HG03378 (cell line): Measurements from ENCODE around the gene ACTN3.
A peak's percentile ranks its signal among the peaks of the same experiment; 100 is the strongest.
"Not testable (repeated sequence)": the region's sequence is repeated elsewhere in the genome, so short reads cannot be mapped to it uniquely, and the experiment has no call there.

Experiments
- ATAC-seq: cut with Tn5 transposase; IDR thresholded peaks from one replicate; pipeline ENCODE4 v1.9.1; 2021; ENCODE audit warnings: mild to moderate bottlenecking, moderate library complexity; ENCODE audit not compliant: unreplicated experiment

Gene ACTN3

DNA sequence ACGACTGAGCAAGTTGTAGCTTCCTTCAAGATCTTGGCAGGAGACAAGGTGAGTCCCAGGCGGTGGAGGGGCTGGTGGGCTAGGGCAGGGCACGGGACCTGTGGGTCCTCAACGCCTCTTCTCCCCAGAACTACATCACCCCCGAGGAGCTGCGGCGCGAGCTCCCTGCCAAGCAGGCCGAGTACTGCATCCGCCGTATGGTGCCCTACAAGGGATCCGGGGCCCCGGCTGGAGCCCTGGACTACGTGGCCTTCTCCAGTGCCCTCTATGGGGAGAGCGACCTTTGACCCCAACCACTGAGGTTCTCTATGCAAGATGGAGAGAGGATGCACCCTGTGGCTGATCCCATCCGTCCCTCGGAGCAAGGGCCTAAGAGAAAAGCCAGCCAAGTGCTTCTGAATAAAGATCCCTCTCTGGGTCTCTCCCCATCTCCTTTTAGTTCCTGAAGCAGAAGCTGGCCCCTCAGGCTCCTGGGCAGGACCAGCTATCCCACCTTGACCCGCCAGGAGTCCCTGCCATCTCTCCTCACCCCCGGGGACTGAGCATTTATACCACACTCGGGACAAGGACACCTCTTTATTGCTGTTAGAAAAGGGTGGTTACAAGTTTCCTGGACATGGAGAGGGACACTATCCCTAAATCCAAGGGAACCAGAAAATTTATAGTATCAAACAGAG, 16.3 kb downstream of the ACTN3 start:
- no peak for ATAC-seq

DNA sequence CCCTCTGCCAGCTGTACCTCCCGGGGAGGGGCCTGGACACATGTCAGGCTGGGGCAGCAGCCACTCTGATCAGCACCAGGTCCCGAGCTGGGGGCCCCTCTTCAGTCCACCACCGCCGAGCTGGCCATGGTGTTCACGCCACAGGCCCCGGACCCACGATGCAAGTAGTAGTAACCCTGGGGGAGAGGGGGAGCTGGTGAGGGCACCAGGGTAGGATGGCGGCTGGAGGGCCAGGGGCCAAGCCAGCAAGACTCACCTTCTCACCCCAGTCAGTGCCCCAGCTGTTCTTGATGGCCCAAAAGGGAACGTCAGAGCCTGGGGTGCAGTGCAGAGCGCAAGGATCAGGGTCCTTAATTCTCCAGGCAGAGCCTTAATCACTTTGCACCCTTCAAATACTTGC, 17.1 kb downstream of the ACTN3 start:
- no peak for ATAC-seq

GRCh38 chr11:66564538-66564937, 17.8 kb downstream of the ACTN3 start:
- no peak for ATAC-seq

GRCh38 chr11:66564984-66565383, 18.3 kb downstream of the ACTN3 start:
- no peak for ATAC-seq

DNA sequence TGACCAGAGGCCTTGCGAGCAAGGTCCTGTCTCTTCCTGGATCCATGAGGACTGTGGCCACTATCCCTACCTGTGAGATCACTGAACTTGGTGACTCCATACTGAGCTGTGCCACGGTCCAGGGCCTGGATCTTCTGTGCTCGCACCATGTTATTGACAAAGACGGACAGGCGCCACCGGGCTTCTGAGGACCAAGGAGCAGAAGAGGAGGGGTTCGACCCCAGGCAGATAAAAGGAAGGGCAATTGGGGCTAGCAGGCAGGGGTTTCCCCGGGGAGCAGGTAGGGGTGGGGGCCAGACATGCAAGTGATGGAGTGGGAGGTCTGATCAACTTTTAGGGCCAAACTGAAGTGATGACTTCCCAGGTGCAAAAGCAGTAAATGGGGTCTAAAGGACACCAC, 19.5 kb downstream of the ACTN3 start:
- ATAC-seq: no peak

- no peak for ATAC-seq
Observed at GRCh38 chr11:66567787-66568123, 21.1 kb downstream of the ACTN3 start.

DNA sequence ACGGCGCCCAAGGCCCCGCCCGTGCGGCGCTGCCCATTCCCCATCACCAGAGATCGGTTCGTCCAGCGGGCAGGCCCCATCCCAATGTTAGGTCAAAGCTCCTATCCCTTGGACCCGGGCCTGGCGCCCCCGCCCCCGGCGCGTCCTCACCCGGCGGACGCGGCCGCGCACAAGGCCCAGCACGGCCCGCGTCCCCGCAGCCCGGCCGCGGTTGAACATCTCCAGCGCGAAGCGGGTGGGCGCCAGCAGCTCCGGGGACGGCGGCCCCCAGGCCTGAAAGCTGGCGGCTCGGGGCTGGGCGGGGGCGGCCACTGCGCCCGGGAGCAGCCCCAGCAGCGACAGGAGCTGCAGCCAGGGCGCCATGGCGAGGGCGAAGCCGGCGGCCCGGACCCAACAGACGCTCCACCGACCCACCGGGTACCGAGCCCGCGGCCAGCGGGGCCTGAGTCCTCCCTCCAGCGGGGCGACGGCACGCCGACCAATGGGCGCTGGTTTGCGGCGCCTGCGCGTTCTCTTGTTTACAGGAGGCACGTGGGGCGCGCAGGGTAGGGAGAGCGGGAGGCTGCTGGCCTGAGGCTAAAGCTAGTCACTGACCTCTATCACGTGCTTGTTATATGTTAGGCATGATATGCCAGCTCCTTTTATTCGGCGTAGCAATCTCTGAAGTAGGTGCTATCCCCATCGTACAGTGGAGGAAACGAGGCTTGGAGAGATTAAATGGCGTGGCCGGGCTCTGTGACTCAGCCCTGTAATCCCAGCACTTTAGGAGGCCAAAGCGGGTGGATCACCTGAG, 21.6 kb downstream of the ACTN3 start, which contains the start of gene CTSF:
CTSF (minus strand) TSS at position 483 of the 793 bp plus-strand sequence; CDS start at position 363, 120 bp downstream.
- ATAC-seq: no peak

DNA sequence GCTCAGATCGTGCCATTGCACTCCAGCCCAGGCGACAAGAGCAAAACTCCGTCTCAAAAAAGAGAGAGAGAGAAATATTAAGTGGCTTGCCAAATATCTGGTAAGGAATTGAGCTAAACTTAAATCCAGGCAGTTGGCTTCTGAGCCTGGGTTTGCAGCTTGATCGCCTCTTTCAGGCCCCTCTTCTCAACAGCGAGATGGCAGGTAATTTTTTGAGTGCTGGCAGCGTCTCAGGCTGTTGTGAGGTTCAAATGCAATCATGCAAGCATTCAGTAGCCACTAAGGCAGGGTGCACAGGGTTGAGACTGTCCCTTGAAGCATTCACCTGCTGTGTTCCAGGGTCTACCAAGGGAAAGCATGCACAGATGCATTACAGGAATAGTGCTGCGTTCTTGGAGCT, 22.4 kb downstream of the ACTN3 start:
- no peak for ATAC-seq

DNA sequence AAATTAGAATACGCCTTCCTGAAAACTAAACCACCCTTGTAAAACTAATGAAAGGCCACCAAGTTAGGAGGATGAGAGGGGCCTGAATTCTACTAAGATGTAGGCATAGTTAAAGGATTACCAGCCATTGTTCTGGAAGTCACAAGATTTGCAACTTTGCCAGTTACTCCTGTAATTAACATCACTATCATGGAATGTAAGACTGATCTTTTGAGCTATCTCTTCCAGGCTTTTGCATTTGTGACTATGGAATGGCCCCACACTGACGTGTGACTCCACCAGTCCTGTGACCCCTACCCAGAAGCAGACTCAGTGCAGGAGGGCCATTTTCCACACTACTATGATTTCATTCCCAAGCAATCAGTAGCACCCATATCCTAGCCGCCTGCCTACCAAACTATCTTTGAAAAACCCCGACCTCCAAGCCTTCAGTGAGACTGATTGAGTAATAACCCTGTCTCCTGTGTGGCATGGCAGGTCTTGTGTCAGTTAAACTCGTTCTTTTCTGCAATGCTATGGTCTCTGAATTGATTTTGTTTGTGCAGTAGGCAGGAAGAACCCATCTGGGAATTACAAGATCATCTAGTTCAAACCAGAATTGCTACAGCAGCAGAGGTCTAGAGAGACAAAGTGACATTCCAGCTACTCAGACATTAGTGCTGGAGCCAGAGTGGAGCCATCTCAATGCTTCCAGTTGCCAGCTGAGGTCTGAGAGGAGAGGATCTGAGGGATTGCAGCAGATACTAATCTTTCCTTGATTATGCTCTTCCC, 23.6 kb downstream of the ACTN3 start:
- no peak for ATAC-seq

DNA sequence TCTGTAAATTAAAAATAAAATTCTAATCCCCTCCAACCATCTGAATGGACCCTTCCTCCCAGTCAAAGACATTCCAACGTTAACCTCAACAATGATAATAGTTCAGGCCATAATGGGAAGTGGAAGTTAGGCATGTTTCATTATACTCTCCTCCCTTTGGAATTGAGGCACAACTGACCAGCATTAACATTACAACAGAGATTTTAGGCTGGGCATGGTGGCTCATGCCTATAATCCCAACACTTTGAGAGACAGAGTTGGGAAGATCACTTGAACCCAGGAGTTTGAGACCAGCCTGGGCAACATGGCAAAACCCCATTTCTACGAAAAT, 24.1 kb downstream of the ACTN3 start:
- ATAC-seq: no peak

GRCh38 chr11:66579017-66579606, 32.4 kb downstream of the ACTN3 start:
- no peak for ATAC-seq

DNA sequence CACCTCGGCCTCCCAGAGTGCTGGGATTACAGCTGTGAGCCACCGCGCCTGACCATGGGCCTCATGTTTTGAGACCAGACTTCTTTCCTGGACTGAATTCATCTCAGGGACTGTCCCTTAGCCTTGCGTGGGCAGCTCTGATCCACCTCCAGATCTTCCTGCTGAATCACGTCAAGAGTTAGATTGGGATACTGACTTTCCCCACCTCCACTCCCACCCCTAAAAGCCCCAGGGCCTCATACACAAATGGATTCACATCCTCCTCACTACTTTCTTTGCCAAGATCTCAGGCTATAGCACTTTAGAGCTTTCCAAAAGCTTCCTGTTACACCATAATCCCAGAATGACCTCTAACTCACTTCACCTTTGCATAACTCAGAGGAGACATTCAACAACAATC, 34.1 kb downstream of the ACTN3 start:
- ATAC-seq: no peak

DNA sequence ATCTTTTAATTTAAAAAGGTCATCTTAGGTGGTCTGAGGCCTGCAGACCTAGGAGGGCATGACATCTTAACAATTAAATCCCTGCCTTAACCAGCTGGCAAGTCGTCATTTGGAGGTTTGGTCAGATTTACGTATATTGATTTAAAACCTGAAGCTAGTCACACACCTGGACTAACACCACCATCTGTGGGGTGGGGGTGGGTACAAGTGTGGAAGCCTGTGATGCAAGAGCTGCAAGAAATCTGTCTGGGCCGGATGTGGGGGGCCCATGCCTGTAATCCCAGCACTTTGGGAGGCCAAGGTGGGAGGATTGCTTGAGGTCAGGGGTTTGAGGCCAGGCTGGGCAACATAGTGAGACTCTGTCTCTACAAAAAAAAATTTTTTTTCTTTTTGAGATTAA, 34.6 kb downstream of the ACTN3 start:
- no peak for ATAC-seq

- ATAC-seq: not testable (repeated sequence)
Observed at GRCh38 chr11:66582565-66583147, 36.0 kb downstream of the ACTN3 start.

GRCh38 chr11:66585447-66585846, 38.7 kb downstream of the ACTN3 start:
- not testable (repeated sequence) for ATAC-seq

DNA sequence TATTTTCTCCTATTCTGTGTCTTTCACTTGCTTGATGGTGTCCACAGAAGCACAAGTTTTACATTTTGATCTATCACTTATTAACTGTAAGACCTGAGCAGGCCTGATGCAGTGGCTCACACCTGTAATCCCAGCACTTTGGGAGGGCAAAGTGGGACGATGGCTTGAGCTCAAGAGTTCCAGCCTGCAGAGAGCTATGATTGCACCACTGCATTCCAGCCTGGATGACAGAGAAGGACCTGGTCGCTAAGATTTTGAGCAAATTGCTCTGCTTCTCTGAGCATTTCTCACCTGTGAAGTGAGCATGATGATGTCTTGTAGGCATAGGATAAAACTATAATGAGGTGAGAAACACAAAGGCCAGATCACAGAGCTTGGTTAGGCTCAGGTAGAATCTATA, 39.4 kb downstream of the ACTN3 start:
- no peak for ATAC-seq

DNA sequence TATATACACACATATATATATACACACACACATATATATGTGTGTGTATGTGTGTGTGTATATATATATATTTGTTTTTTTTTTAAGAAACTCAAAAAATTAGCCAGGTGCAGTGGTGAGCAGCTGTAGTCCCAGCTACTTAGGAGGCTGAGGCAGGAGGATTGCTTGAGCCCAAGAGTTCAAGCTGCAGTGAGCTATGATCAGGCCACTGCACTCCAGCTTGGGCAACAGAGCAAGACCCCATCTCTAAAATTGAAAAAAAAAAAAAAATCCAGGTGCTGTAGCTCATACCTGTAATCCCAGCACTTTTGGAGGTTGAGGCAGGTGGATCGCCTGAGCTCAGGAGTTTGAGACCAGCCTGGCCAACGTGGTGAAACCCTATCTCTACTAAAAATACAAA, 42.6 kb downstream of the ACTN3 start:
- ATAC-seq: not testable (repeated sequence)

- ATAC-seq: no peak
Observed at GRCh38 chr11:66589996-66590675, 43.4 kb downstream of the ACTN3 start.

DNA sequence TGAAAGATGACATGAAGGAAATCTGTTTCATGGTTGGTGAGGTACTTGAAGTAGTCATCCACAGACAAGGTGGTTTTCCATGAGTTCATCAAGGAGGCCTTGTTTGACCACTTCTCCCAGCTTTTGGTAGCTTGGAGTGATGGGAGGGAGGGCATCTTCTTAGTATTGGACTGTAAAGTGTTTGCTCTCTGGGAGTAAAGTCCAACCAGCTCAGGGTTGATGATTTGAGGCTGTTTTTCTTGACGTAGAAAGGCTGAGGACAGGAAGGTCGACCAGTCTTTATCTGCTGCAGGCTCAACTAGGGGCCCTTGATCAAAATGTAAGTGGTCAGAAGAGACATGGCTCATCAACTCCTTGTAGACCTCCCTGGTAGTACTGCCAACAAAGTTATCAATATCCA, 44.5 kb downstream of the ACTN3 start:
- ATAC-seq: no peak

- peak; percentile 79 for ATAC-seq
Observed at GRCh38 chr11:66592457-66593302, 46.0 kb downstream of the ACTN3 start, which contains the start of the genes CCDC87 and CCS. Gene CCDC87, minus strand, starts transcription at chr11:66593063. Its CDS starts 48 bp downstream, at chr11:66593015. Gene CCS, plus strand, starts transcription at chr11:66593185. Its CDS starts 77 bp downstream, at chr11:66593262.
